GM18526 (cell line): Measurements from ENCODE around the gene TMOD4.

Experiments
- POLR2A ChIP-seq: IDR thresholded peaks from 3 replicates; pipeline ENCODE4 v1.6.1; 2011; ENCODE audit not compliant: insufficient read length; ENCODE audit errors: extremely low read depth

TMOD4 gene

DNA sequence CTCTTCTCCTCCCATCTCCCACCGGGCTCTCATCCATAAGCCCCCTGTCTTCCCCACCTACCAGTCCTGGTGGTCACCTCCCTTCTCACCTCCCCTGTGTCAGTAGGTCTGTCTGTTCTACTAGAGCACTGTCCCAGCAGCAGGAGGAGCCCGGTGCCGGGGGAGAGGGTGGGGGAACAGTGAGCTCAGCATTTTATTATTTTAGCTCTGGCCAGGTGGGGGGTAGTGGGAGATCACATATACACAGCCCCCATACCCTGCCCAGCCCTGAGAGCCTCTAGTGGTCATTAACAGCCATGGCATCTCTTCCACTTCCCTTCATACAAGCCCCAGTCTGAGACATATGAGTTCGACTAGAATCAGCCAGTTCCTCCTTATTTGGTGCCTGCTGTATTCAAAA lies at the start of gene TMOD4:
Gene TMOD4, minus strand, starts transcription at position 119 of the 400 bp plus-strand sequence. CDS start 1,106 bp downstream, outside the sequence.
- no peak for TF ChIP-seq POLR2A

DNA sequence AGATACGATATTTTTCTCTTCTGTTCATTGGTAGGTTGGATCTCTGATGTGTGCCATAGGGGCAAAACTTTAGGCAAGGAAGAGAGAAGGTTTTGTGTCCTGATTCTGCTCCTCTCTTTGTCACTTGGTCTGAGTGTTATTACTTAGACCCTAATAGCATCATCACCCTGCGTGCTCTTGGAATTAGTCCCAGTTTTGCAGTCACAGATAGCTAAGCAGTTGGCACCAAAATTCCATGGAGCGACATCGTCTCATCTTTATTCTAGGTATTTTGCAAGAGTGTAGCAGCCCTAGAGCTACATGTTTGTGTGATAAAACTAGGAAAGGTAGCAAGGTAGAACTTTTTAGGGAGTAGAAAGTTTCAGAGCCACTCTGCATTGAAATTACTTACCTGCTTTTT lies 46.3 kb upstream of the TMOD4 start:
- TF ChIP-seq POLR2A, result no peak

DNA sequence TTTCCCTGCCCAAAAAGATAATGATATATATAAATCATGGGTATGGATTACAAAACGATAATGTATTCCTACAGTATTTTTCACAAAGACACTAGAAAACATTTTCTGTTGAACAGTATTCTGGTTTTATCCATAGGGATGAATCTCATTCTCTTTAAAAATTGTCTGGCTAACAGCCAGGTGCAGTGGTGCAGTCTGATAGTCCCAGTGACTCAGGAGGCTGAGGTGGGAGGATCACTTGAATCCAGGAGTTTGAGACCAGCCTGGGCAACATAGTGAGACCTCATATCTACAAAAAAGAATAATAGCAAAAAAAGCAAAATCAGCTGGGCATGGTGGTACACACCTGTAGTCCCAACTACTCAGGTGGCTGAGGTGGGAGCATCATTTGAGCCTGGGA lies 45.8 kb upstream of the TMOD4 start:
- no peak for TF ChIP-seq POLR2A

DNA sequence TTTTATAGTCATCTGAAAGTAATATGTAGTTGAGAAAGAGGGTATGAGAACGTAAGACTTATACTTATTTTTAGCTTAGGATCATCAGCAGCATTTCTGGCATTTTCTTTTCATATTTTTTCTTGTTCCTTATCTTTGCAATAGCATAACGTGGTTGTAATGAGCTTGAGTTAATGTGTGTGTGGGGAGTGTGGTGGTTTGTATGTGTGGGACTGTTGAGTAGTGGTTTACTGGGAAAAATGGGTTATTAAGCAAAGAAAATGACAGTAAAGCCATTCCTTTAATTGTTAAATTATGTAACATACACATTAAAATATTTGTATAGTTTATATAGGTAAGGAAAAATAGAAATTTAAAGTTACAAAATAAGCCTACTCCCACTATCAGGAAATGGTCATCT lies 37.8 kb upstream of the TMOD4 start:
- TF ChIP-seq POLR2A, result no peak

DNA sequence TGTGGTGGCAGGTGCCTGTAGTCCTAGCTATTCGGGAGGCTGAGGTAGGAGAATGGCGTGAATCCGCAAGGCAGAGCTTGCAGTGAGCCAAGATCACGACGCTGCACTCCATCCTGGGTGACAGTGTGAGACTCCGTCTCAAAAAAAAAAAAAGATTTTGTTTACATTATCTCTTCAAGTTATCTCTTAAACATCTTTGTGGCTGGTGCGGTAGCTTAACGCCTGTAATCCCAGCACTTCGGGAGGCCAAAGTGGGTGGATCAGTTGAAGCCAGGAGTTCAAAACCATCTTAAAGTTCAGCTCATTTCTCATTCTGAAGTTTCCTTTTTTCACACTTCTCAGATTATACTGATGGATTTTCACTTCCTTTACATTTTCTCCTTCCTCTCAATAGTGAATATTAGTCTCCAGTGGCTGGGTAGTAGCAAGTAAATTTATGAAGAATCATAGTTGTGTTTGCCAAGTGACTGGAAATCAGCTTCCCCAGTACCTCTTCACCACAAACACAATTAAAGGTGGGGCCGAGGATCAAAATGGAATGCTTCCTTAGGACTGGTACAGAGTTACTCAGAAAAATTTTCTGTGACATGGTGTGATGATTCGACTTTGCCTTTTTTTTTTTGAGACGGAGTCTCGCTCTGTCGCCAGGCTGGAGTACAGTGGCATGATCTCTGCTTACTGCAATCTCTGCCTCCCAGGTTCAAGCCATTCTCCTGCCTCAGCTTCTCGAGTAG lies 36.4 kb upstream of the TMOD4 start:
- TF ChIP-seq POLR2A, result no peak

DNA sequence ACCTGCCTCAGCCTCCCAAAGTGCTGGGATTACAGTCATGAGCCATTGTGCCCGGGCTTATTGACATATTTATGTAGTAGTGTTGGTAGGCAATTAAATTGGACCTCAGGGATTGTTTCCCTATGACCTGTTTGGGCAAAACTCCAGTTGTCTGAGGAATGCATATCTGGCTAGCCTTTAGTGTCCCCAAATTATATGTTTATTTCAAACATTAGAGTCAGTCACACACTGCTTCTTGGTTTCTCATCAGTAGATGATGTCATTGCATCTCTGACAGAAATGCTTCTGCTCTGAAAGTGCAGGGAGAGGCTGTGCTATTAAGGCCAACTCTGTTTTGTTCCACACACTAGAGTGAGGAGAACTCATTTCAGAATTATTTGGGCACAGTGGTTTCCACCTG lies 35.0 kb upstream of the TMOD4 start:
- no peak for TF ChIP-seq POLR2A

DNA sequence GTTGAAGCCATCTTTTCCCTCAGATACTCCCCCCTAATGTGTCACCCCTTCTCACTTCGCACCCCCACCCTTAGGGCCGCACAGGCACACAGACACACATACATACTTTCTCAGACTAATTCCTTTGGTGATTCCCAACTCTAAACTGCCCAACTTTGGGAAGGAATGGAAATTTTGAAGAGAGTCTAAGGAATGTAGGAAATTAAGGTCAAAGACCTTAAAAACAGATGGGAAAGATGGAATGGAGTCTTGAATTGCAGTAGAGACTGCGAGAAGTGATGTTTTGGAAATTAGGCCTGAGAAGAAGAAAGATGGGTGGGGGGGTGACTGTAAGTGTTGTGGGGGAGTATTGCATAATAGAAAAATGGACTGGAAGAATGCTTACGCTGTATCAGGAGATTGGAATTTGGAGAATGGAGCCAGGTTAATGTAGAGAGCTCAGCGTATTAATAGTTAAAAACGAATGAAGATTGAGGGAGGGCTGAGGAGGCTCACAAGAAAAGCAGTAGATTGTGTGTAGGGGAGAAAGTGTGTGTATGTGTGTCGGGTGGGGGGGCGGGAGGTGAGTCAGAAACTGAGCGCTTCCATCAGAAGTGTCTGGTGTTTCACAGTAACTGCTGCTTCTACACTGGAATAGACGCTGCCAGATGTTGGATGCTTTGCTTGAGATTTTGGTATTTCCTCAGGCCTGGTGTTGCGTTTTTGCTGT lies 24.2 kb upstream of the TMOD4 start:
- TF ChIP-seq POLR2A, result no peak

DNA sequence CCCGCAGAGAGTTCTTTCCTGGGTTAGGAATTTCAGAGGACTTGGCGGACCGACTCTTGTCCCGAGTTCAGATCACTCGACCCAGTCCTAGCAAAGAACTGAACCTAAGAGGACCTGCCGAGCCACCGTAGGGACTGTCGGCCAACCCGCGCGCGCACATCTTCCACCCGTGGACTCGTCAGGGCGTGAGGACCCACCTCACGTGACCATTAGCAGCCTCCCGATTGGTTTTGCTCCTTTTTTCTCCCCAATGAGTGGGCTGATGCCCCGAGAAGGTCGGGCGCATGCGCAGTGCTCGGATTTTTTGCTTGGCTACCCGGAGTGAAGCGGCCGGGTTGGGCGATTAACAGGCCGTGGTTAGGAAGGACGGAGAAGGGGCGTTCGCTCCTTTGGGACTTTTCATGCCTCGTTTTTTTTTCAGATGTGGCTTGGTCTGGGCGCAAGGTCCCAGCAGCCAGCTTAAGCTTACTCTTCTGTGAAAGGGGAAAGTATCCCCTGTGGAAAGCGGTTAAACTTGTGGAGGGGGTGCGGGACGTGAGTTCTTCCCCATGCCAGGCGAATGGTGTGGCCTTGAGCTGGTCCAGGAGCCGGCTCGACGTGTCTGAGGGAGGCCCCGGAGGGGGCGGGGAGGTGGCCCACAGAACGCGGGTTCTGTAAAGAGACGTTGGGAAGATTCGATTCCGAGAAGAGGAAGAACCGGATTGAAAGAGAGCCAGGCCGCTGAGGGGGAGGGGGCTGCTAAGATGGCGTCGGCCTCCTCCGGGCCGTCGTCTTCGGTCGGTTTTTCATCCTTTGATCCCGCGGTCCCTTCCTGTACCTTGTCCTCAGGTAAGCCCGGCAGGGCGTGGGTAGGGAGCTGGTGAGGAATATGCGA lies 22.7 kb upstream of the TMOD4 start, which contains the start of gene PIP5K1A:
Gene PIP5K1A, plus strand, starts transcription at position 299 of the 874 bp plus-strand sequence. Its CDS starts 445 bp downstream, at position 744.
- TF ChIP-seq POLR2A, result peak; percentile 76

DNA sequence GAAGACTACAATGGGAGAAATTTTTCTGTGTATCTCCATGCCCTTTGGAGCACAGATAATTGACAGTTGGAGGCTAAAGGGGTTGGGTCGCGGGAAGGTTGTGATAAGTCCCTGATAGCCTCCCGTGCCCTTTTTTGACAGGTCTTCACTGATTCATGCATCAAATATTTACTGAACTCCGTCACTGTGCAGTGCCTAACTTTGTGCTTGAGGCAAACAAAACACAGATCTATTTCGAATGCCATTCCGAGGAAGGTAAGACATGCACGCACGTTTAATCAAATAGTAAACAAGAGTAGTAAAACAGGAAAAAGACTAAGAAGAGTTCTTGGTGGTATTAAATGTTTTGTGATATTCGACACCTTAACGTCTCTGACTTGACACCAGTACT lies 22.1 kb upstream of the TMOD4 start:
- no peak for TF ChIP-seq POLR2A

DNA sequence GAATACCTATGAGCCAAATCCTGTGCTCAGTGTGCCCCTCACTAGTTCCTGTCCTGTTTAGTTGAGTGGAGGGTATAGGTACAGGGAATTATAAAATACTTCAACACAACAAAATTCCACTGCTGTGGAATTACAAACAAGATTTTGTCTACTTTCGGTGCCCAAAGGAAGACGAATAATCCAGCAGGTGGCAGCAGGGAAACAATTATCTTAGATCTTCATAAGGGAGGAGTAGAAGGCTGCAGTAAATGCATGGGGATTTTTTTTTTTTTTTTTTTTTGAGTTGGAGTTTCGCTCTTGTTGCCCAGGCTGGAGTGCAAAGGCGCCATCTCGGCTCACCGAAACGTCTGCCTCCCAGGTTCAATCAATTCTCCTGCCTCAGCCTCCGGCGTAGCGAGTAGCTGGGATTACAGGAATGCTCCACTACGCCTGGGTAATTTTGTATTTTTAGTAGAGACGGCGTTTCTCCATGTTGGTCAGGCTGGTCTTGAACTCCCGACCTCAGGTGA lies 20.6 kb upstream of the TMOD4 start:
- TF ChIP-seq POLR2A, result no peak

DNA sequence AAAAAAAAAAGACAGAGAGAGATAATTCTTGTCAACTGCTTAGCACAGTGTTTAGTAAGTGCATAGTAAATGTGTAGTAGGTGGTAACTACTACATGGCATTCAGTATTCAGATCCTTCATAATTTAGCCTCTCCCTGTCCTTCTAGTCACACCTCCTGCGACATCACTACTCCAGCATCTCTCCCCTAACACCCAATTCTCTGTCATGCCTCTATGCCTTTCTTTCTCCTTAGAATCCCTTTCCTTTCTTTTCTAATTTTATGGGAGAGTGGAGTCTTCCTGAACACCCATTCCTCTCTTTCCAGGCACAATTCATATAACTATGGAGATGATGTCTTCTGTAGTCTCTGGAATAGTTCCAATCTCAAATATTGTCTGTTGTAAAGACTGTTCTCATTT lies 18.1 kb upstream of the TMOD4 start:
- TF ChIP-seq POLR2A, result no peak

DNA sequence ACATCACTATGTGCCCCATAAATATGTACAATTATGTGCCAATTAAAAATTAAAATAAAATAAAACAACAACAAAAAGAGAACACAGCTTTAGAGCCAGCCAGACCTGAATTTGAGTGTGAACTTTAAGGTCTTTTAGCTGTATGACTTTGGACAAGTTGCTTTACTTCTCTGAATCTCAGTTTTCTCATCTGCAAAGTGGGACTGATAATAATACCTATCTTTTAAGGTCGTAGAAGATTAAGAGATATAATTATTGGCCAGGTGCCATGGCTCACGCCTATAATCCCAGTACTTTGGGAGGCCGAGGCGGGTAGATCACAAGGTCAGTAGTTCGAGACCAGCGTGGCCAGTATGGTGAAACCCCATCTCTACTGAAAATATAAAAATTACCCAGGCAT lies 17.5 kb upstream of the TMOD4 start:
- TF ChIP-seq POLR2A, result no peak

DNA sequence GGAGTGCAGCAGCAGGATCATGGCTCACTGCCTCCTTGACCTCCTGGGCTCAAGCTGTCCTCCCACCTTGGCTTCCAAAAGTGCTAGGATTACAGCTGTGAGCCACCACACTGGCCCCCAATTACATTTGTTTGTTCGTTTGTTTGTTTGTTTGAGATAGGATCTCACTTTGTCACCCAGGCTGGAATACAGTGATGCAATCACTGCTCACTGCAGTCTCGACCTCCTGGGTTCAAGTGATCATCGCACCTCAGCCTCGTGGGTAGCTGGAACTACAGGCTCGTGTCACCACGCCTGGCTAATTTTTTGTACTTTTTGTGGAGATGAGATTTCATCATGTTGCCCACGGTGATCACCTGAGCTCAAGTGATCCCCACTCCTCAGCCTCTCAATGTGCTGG lies 16.3 kb upstream of the TMOD4 start:
- TF ChIP-seq POLR2A, result no peak

DNA sequence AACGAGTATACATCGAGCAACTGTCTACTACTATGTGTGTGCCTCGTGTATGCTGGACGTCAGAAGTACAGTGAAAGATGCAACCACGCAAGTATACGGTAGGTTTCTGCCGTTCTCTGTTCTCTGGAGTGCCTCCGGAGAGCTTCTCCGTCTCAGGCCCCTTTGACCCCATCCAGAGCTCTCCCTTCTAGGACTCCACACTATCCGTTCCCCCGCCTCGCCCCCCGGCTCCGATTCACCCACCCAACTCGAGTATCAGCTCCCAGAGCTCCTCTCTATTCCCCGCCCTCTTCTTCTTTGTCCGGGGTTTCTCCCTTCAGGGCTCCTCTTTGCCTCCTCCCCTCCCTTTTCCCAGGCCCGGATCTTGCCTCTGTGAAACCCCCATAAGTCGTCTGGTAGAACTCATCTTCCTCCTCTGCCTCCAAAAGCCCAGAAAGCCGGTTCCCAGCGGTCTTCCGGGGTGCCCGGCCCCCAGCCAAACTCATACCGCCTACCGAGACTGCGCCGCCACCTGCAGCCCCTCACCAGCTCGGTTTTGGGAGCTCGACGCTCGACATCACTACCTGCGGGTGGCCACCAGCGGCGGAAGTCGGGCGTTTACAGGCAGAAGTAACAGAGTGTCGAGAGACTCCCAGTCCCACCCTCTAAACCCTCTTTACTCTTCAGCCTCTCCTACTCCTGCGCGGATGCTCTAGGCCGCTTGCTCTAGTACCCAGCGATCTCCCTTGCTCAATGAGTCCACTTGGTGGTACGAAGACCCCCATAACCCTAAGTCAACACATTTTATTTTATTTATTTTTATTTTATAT lies 14.1 kb upstream of the TMOD4 start, which contains the start of gene VPS72:
Gene VPS72, minus strand, starts transcription at position 561 of the 809 bp plus-strand sequence. Its CDS starts 76 bp downstream, at position 485.
- TF ChIP-seq POLR2A, result peak; percentile 75
